Fibroblast of peridontal ligament (primary cell): Measurements from ENCODE around the gene TSHZ2.

Experiments
- DNase-seq: peaks from one replicate; pipeline ENCODE4 v3.0.0-alpha.2; 2010; ENCODE audit errors: extremely low read depth

The TSHZ2 gene

DNA sequence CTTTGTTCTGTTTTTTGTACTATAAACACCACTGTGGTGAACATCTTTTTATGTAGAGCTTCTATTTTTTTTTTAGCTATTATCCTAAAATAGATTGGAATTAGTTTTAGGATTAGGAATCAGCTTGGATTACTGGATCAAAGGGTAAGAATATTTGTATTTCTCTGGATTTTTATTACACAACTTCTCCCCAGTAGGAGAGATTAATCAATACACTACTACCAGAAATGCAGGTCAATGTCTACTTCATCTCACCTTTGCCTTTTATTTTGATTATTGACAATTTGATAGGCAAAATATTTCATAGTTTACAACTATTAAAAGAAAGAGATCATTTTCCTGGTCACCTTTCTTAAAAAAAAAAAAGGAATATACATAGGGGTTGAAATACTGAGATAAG is 191.9 kb downstream of the TSHZ2 start:
- DNase-seq, result no peak

DNA sequence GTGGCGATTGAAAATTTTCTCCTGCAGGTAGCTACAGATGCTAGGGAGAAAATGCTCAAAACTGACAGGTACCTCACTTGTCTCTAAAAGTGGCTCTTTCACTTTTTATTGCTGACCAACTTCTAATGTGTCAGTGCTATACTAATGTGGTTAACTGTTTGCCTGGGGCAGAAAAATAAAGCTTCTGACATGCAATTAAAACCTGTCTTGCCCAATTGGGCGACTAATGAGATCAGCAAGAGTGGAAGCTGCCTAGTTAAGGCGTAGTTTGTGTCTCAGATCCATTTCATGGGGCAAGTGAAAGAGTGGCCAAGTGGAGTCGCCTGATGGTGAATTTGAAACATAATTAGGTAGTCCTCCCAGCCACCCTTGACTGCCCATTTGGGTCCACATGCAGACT is 193.3 kb downstream of the TSHZ2 start:
- DNase-seq, result no peak

DNA sequence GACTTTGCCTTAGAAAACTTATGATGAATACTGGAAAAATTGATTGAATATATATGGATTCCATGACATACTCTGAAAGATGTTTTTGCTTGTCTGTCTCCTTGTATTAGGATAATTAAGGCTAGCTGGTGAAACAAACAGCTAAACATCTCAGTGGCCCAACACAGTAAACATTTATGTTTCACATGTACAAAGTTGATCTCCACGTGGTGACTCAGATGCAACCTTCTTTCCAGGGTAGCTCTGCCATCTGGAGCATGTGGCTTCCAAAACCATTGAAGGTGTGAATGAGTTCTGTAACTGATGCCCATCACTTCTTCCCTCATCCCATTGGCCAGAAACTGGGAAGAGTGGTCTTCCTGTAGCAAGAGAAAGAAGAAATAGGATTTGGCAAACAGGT is 196.3 kb downstream of the TSHZ2 start:
- no peak for DNase-seq

DNA sequence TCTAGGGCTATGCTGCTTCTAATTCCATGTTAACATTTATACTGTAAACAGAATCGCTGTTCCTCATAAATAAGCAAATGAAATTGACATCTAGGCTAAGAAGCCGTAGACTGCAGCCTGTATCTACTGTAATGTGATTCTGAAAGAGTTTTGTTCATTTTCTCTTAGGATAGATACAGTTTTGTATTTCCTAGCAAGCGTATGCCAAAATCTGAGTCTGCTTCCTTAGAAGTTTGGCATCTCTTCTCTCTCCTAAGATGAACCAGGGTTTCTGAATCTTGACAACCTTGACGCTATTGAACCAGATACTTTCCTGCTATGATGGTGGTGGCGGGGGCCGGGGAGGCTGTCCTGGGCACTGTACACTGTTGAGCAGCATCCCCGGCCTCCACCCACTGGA is 198.0 kb downstream of the TSHZ2 start:
- no peak for DNase-seq

DNA sequence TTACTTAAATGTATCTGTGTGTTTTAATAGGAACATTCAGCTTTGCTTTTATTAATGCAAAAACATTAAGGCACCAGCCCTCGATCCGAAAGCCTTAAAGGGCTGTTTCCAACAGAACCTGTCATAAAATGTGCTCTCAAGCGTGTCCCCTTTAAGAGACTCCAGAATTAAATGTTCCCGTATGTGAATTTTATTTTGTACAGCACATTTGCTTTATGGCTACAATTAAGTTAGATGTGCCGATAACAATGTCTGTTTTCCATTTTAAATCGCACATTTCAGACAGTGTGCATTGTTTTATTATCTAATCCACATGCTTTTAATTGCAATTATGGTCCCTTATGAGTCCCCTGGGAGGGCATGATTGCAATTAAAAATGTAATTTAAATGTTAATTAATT is 198.9 kb downstream of the TSHZ2 start:
- no peak for DNase-seq

DNA sequence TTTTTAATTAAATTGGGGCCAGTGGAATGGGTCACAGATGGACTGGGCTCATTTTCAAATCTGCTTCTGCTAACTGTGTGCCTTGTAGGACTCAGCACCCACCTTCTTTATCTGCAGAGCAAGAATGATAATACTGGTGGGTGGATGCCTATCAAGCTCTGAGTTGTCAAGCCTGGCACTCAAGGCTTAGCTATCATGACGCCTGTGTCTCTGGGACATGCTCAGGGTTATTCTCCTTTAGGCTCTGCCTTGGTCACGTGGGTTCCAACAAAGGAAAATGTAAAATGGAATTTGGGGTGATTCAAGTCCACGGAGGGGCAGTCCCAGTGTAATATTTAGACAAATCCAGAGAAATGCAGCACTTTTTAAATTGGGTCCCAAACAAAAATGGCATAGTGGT is 202.3 kb downstream of the TSHZ2 start:
- no peak for DNase-seq

DNA sequence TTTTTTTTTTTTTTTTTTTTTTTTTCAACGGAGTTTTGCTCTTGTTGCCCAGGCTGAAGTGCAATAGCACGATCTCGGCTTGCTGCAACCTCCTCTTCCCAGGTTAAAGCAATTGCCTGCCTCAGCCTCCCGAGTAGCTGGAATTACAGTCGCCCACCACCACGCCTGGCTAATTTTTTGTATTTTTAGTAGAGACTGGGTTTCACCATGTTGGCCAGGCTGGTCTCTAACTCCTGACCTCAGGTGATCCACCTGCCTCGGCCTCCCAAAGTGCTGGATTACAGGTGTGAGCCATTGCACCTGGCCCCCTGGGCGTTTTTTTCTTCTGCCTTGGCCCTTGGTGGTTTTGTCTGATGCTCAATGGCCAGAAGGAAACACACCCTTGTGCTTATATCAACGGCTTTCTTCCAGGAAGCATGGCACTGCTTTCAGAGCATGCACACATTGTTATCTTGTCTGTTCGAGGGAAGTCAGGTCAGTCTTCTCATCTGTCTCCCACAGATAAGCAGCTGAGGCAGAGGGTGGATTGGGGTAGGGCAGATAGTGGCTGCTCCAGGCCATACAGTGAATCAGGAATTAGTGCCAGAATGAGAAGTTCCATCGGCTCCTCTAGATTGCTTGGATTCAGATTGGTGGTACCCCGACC is 203.1 kb downstream of the TSHZ2 start:
- no peak for DNase-seq

DNA sequence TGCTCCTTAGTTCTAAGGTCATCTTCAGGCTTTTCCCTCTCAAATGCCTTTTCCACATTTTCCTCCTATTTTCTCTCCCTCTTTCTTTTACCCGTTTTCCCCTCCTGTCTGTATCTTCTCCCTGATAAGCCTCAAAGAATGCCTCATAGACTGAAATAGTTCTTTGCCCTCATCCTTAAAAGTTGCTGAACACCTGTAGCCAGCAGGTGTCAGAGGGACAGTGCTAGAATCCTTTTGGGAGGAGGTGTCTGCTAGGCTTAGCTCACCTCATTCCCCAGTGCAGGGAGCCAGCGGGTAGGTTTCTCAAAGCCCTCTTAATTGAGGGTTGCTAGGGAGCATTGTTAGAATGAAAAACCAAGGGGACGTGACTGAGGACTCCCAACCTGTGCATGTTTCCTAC is 204.0 kb downstream of the TSHZ2 start:
- DNase-seq, result no peak

DNA sequence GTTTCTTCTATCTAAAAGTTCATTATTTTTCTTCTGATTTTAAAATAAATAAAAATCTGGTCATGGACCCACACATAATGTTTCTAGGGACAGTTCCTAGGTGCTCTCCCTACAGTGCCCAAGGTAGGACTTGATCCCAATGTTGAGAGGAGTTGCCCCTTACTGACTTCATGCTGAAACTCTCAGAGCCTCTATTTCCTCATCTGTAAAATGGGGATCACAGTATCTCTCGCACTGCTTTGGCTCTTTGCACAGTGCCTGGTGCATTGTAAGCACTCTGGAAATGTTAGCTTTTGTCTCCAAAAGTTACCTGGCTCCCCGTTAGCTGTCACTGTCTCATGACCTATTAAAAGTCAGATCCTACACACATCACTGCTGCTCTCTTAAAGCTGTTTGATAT is 205.5 kb downstream of the TSHZ2 start:
- DNase-seq, result no peak

DNA sequence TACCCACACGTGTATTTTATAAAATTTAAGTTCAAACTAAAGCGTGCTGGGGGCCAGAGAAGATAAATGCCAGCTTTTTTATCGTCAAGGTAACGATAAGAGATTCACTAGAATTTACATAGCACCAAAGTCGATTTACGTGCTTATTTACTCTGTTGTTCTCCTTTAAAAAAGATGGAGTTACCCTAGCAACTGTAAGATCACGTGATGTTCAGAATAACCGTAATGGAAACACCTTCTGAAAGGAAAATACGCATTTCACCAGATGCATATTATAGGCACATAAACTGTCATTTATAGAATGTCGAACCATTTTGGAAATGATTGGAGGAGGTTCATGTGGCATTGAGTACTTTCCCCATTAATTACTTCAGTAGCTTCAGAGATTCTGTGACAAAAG is 207.6 kb downstream of the TSHZ2 start:
- no peak for DNase-seq

DNA sequence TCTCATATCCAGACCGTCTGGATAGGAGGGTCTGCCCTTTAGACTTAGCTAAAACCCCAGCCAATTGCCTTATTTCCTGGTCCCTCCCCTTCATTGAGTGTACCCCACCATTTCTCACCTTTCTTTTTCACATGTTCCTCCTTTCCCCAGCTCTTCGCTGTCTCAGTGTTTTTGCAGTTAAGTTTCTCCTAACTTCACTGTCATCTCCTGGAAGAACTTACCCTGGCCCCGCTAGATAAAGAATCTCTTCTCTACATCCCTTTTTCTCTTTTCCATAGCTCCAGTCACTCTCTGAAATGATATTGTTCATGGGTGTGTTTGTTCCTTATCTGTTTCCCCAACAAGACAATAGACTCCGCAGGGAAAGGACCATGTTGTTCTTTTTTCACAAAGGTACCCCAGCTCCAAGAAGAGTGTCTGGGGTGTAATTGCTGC is 208.8 kb downstream of the TSHZ2 start:
- no peak for DNase-seq

DNA sequence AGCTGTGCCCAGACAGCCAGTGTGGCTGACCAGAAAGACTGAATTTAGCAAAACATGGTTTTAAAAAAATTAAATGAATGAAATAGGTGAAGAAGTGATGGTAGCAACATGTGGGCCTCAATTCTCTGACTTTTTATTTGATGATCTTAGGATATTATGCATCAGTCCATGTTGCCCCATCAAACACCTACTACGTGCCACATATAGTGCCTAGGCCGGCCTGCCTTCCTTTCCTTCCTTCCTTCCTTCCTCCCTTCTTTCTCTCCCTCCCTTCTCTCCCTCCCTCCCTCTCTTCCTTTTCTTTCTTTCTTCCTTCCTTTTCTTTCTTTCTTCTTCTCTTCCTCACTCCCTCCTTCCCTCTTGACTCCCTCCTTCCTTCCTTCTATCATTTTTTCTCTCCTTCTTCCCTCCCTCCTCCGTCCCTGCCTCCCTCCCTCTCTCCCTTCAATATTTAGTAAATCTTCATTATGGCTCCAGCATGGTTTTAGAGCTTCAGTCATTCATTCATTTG is 209.8 kb downstream of the TSHZ2 start:
- DNase-seq, result no peak

DNA sequence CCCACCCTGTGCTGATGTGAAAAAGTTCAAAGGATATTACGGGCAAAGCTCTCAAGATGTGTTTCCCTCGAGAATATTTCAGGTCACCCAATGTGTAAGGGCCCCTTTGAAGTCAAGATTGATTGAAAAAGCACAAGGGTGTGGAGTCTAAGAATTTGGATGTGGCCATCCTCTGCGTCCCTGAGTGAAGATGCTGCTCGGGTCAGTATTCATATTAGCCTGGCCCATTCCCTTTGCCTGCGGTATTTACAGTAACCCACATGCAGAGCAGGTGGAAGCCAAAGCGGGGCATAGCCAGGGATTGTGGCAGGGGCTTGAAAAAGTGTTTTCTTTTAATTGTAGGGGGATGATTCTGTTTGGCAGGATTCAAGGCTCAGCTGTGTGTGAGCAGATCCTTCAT is 211.0 kb downstream of the TSHZ2 start:
- DNase-seq, result no peak

DNA sequence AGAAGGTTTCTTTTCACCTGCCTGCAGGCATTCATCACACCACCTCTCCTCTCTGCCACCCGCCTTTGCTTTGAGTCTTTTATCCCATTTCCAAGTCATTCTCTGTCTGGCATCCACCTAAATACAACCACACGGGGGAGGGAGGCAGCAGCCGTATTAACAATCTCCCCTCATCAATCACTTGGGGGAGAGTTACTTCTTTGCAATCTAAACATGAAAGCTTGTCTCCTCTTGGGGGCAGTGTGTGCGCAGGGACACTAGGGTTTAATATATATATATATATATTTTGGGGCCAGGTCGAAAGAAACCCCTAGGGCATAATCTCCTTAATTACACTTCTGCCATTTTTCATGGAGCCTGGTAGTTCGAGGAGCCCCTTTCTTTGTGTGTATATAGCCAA is 214.5 kb downstream of the TSHZ2 start:
- DNase-seq, result no peak

DNA sequence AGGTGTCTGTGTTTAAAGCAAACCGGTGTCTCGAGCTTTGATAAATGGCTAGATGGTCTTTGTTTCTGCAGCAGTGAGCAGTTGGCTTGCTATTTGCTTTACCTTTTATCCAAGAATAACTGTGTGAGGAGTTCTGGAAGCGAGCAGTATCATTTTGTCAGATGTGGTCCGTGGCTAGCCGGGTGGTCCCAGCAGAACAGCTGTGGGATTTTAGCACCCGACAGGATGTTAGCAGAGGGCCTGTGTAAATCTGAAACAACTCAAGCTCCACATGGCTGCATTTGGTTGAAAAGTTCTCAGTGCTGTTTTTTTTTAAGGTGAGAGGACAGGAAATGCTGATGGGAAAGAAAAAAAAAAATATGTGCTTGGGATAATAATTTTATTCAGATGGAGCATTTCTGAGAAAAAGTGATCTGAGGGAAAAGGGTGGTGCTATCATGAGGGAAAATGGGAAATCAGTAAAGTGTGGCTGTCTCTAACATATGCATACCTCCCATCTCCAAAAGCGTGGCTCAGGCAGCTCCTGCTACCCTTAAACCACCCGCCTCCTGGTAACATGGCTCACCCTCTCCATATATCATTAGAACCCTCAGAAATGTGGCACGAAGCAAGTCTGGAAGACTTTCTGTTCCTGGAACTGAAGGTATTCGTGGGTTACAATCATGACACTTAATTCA is 215.4 kb downstream of the TSHZ2 start:
- DNase-seq, result no peak

DNA sequence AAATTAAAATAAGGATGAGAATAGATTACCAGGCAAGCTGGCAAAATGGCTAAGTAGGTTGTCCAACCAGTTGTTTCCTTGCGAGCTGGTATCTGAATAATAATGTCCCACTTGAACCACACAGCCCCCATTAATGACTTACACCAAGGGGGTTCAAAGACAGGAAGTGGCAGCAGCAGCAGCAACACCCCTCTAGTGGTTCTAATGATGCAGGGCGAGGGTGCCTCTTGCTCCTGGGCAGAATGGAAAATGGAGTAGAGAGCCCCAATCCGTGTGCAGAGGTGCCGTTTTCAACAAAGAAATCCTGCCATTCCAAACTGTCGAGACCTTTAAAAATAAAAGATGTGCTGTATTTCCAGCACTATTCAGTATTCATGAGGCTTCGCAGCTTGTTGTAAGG is 218.1 kb downstream of the TSHZ2 start:
- no peak for DNase-seq

DNA sequence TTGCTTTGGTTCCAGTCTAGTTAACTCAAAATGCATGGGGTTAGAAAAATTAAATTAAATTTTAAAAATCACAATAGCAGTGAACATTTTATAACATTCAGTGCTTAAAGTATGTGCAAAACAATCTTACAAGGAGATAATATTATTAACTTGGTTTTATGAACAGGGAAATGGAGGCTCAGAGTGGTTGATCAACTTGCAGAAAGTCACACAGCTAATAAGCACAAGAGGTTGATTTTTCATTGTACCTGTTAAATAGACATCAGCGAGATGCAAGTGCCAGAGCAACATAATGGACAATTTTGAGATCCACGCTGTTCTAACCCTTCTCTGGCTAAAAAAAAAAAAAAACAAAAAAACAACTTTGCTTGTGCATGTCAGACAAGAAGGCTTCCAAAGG is 219.8 kb downstream of the TSHZ2 start:
- DNase-seq, result no peak

DNA sequence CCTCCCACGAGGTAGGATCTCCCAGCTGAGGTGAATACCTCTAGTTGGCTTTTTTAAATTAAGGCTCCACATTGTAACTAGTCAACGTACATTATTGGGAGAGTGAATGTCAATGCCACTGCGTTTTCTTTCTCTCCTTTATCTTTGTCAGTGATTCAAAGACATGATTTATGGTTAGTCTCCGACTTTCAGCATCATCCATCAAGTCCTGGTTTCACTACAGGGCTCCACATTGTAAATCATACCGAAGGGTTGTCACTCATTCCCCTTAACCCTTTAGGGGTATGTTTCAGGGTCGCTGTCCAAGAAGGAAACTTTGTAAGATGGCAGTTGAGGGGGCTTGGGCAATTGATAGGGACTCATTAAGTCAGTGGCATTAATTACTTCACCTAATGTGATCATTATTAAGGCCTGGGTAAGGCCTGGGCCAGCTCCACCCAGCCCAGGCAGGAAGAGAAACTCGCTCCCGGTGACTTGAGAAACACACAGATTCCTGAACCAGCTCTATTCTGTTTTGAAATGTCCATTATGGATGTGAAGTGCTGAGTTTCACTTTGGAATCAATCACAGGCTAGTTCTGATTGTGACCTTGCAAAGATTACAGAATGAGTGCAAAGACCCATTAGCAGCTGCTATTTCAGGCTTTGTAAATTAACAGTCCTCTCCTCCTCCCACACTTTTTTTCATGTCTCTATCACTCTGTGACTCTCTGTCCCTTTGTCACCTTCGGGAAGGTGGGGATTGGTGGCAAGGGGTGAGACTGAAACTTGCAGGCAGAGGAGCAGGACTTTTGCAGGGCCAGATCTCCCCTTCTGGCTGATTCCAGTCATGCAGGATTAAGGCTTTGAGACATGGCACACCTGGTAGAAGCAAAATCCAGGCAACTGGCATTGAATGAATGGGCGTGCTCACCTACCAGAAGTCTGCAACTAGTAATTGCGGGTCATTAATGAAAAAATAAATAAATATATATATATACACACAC is 222.4 kb downstream of the TSHZ2 start:
- no peak for DNase-seq

DNA sequence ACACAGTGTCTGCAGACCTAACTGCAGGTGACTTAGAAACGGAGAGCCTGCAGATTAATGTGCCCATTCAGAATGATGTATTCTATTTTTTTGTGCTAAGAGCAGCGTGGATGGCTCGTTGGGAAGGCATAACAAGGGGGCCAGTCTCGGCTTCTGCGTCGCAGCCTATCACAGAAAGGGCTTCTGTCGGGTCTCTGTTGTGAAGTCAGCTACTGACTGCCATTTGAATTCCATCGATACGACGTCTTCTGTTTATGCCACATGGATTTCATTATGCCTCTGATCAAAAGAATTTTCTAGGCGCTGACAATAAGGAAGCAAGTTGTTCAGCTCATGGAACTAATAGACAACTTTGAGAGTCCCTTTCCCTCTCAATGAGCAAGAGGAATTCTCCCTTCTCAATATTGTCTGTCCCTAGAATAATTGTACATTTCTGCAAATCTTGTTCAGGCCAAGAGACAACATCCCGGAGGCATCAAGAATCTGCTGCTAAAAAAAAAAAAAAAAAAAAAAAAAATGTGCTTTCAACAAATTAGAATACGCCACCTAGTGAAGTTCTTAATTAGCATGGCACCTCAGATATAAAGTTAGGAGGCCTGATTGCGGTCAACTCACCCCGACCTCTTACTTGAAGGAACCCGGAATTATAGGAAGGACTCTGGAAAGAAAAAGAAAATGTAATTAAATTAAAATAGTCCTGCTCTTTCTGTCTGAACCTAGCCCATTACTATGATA is 223.9 kb downstream of the TSHZ2 start:
- DNase-seq, result no peak

DNA sequence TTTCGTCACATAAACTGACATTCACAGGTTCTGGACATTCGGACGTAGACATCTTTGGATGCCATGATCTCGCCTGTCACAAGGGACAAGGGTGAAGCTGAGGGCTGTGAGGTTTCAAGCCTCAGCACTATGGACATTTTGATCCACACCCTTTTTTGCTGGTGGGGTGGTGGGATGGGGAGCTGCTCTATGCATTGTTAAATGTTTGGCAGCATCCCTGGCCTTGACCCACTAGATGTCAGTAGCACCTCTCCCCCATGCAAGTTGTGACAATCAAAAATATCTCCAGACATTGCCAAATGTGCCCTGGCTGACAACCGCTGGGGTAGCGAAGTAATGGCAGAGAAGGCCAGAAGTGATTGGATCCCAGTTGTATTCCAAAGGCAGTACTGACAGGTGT is 229.4 kb downstream of the TSHZ2 start:
- DNase-seq, result no peak

DNA sequence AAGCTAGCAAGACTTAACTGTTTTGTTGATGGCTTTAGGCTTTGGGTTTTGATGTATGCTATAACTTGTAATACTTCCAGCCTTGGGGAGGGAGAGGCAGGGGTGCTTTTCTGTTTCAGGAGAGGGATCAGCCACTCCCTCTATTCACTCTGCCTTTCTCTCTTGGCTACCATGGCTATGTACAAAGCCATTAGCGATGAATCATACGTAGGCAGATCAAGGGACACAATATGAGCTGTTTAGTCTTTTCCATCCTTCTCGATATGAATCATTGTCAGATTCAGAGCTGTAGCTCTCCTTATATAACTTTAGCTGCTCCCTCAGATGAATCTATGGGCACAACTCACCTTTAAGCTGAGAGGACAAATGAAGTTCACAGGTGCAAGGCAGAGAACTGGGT is 230.6 kb downstream of the TSHZ2 start:
- no peak for DNase-seq

DNA sequence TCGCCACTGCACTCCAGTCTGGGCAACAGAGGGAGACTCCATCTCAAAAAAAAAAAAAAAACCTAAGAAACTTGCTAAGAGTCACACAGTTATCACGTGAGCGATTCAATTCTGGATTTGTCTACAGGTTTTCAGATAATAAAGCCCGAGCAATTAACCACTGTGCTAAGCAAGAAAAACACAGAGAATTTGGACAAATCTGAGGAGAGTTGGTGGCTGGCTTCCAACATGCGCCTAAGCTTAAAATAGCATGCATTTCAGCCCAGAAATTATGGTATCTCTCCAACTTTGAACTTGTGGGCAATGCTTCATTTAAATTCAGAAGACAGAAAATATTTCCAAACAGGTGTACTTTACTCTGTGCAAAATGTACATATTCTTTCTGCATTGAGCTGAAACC is 232.9 kb downstream of the TSHZ2 start:
- DNase-seq, result no peak
